T-helper 1 cell treated with Interleukin-12 subunit alpha and Interleukin-12 subunit beta and Interleukin-4 antibody, amounts not matched to agents 30 ng/mL and 1 ng/mL, for 36 hours (primary cell): ENCODE measurements around the gene MFSD6L. TPM values are rescaled to one million over a fixed set of nuclear protein-coding genes. Genes with fewer than 3 reads are reported as not detected.
"Not testable (repeated sequence)": the region's sequence is repeated elsewhere in the genome, so short reads cannot be mapped to it uniquely, and the experiment has no call there.

Experiments used
- intact Hi-C: fragments of 100-400 bp; cut with micrococcal nuclease; formaldehyde crosslinking; loops from one replicate; pipeline ENCODE4 v1.15.1; 2024
- total RNA-seq: library from RNA; stranded (reverse); gene quantifications from 2 replicates; pipeline ENCODE4 v1.2.3, GENCODE V29; 2022

MFSD6L gene
- total RNA-seq, 1 donor from 2014 or later, result 0.39 TPM

DNA sequence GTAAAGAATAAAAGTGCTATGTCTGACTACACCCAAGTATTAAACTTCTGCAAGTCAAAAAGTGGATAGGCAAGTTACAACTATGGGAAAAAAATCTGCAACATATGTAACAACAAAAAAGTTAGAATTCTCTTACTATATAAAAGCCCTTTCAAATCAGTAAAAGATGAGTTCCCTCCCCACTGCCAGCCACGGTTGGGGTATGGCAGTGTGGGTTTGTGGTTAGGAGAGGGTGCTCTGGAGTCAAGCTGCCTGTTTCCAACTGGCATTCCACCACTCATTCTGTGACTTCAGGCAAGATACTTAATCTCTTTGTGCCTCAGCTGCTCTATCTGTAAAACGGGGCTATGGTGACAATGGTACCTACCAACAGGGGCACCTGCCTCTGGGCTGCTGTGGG, 26.6 kb upstream of the MFSD6L start:
- intact Hi-C loops, result no loop called here

- intact Hi-C loops, result no loop called here
Observed at GRCh38 chr17:8823279-8823678, 24.1 kb upstream of the MFSD6L start.

- intact Hi-C loops, result no loop called here
Observed at GRCh38 chr17:8822401-8823035, 23.4 kb upstream of the MFSD6L start.

- intact Hi-C loops, result no loop called here
Observed at GRCh38 chr17:8821446-8822105, 22.4 kb upstream of the MFSD6L start.

- intact Hi-C loops, result no loop called here
Observed at GRCh38 chr17:8820311-8821010, 21.3 kb upstream of the MFSD6L start.

DNA sequence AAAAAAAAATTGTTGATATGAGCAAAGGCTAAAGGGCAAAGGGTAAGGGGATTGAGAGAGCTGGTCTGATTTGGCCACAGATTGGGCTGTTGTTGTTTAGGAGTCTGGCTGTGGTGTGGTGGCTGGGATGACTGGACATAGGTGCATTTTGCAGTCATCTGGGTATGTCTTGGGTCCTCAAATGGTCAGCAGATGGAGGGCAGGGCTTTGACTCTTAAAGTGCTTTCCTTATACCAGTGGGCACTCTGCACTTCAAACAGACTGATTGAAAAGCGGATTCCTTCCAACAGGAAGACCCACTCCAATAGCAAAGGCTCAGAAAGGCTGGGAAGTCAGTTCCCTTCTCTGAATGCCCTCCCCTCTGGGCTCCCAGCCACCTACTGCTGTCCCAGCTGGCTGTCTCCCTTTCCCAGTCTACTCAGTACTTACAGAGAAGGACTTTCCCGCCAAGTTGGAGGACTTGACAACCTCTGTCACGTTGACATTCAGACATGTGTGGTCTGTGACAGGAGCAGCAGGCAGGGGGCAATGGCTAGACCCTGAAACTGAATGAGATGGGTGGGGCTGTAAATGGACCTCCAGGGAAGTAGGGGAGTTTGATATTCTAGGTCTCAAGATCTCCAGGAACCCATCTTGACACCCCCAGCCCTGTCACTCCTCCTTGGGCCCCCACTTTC, 19.6 kb upstream of the MFSD6L start:
- intact Hi-C loops, result no loop called here

GRCh38 chr17:8818047-8818446, 18.9 kb upstream of the MFSD6L start:
- intact Hi-C loops, result no loop called here

GRCh38 chr17:8806926-8807550, 7.9 kb upstream of the MFSD6L start:
- intact Hi-C loops, result no loop called here

GRCh38 chr17:8806253-8806925, 7.2 kb upstream of the MFSD6L start:
- intact Hi-C loops, result no loop called here

- intact Hi-C loops, result not testable (repeated sequence)
Observed at GRCh38 chr17:8805396-8805795, 6.2 kb upstream of the MFSD6L start.

DNA sequence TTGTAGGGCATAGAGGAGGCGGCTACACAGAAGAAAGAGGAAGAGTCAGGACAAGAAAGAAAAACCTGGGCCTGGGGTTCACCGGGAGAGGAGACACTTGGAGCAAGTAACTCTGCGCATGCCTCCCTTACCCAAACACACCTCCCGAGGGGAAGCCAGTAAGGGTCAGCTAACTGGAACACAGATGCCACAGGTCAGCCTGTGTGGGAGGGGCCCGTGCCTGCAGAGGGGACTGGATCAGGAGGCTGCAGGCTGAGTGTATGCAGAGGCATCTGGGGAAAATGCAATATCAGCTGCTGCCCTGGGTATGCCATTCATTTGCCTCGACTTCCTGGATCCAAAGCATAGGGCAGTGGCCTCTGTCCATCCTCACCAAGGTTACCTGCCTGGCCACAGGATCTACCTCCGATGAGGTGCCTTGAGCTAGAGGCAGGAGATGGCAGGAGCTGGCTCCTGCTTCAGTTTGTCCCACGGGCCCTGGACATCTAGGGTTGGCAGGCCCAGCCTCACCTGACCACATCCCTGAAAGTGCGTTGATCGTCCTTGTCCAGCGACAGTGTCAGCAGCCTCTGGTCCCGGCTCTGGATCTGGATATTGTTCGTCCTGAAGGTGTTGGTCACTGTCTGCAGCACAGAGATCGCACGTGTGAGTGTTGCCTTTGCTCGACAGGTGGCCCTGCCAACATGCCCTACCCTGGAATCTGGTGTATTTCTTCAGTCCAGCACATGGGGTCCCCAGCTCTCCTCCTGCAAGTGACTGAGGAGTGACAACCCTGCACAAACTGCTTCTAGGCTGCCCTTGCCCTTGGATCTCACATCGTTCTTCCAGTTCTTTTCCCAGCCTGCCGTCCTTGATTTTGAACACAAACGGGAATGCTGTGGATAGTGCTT, 4.6 kb upstream of the MFSD6L start:
- intact Hi-C loops, result no loop called here

- intact Hi-C loops, result no loop called here
Observed at GRCh38 chr17:8801135-8801840, 2.1 kb upstream of the MFSD6L start.

- intact Hi-C loops, result no loop called here
Observed at GRCh38 chr17:8800656-8801055, 1.5 kb upstream of the MFSD6L start.

GRCh38 chr17:8799570-8800212, 526 bp upstream of the MFSD6L start:
- intact Hi-C loops, result no loop called here

DNA sequence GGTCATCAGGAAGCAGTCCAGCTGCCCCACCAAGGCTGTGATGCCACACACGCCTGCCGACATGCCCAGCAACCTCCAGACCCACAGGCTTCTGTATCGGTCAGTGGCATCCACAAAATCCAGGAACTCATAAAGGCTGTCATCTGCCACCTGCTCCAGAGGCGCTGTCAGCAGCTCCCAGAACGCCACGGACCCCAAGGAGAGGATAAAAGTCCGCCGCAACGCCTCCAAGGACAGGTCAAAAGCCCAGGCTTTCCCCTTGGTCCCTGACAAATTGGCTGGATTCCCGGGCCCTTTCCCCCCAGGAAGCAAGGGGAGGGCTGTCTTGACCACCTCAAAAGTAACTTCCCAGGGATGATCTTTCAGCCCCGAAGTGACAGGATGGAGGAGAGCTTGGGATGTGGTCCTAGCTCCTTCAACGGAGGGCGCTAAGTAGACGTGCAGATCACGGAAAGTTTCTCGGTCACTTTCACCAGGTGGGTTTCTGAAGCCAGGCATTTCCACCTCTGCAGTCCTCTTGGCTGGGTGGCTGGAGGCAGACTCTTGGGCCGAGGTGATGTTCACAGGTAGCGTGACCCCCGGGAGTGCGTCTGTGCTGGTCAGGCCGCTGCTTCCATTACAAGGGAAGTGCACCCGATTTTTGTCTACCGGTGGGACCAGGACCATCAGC, 854 bp downstream of the MFSD6L start:
- intact Hi-C loops, result no loop called here

DNA sequence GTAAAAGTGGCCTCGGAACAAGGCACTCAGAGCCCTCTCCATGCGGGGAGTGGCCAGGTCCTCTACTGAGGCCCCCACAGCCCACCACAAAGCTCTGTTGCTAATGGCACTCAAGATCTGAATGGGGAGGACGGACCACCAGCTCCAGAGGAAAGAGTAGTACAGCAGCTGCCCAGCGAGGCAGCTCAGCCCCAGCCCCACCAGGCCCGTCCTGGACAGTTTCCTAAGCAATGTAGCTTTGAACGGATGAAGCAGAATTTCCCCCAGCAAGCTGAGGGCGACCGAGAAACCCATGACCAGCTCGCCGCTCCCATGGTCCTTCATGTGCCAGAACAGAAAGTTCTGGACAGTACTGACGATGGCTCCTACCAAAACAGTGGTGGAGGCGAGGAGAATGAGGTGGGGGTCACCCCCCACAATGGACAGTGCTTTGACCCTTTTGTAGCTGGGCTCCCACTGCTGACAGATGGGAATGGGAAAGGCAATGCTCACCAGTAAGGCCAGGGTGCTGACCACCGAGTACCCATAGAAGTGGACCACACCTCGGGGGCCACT, 1.5 kb downstream of the MFSD6L start:
- intact Hi-C loops, result no loop called here

DNA sequence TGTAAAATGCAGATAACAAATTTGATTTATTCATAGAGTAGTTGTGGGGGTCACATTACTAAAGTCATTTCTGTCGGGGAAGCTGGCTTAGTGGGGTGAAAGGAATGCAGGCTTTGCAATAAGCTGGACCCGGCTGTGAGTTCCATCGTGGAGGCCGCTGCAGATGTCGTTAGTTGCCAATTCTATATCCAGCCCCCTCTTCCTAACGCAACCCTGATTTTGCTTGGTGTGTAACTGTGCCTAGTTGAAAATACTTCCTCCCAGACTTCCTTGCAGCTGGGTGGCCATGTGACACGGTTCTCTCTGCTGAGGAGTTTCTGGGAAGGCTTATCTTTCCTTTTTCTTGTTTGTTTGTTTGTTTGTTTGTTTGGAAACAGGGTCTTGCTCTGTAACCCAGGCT, 4.5 kb downstream of the MFSD6L start:
- intact Hi-C loops, result no loop called here

DNA sequence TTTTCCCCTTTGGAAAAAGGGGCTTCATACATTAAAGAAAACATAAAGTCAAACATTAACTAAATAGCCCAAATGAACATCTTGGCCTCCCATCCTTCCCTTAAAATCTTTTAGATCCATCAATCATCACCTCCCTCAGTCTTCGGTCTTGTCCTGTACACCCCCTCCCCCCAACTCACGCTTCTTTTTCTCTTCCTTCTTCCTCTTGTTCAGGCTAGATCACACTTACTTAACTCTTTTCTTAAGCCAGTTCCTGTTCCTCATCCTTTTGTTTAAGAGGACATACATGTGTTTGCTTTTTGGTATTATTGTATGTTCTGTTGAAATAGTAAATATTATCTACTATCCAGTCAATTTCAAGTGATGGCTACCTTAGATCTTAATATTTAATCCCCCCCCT, 5.5 kb downstream of the MFSD6L start:
- intact Hi-C loops, result no loop called here
